ENCODE measurements around the gene TRMT61A. TPM values are rescaled to one million over a fixed set of nuclear protein-coding genes. Genes with fewer than 3 reads are reported as not detected.

TRMT61A gene
- total and polyA plus RNA-seq, 2 of the 13 experiments (the other 11 are each of a cell fraction or from before 2014, with no cell fraction given): 6.5 to 13.6 TPM

- Histone ChIP-seq H2AFZ (ENCODE audit: low read length) (no peak overlapping the region), H4K20me1 (ENCODE audit: insufficient read depth, low read length) (no peaks in the 10 kb centered on the region), H3K4me3 (replicated peaks in 1 of 3; ENCODE audit: insufficient read depth in 1 of 3, low read depth in 2 of 3, low read length in 3 of 3) (no peak overlapping the region), H3K4me2 (ENCODE audit: low read depth, low read length) (no peak overlapping the region), H3K27ac (ENCODE audit: extremely low read length, insufficient read depth, low read length) (no peak overlapping the region), H3K4me1 (ENCODE audit: insufficient read depth, low read length) (no peaks in the 10 kb centered on the region), H3K36me3 (replicated peaks in 1 of 2; ENCODE audit: control insufficient read depth in 1 of 2, insufficient read depth in 2 of 2, low read length in 2 of 2) (peaks cover 17 to 42% of the 10 kb centered on the region in 2 experiments), H3K9ac (ENCODE audit: insufficient read depth, low read depth, low read length) (no peak overlapping the region), H3K79me2 (ENCODE audit: insufficient read depth, low read length) (peaks cover 3% of the 10 kb centered on the region), H3K9me3 (ENCODE audit: low read length) (no peaks in the 10 kb centered on the region), H3K27me3 (ENCODE audit: control insufficient read depth in 1 of 2, insufficient read depth in 2 of 2, low read length in 2 of 2) (no peaks in the 10 kb centered on the region)
- TF ChIP-seq ZBTB37 (CRISPR knock-in tag; IDR thresholded peaks at IDR 0.05): no peak
- TF ChIP-seq MNT (IDR thresholded peaks at IDR 0.05): peak; percentile 40; the same call in 1 of the 2 replicates
- no peak for TF ChIP-seq ZNF775 (CRISPR knock-in tag; IDR thresholded peaks at IDR 0.05; ENCODE audit: borderline replicate concordance)
- no peak for TF ChIP-seq ZNF432 (CRISPR knock-in tag; IDR thresholded peaks at IDR 0.05; ENCODE audit: borderline replicate concordance)
- TF ChIP-seq SRF (IDR thresholded peaks at IDR 0.05; ENCODE audit: low read depth, low read length): no peak
- BruUV-seq (replicated peaks): no TSS peak
- ATAC-seq (no peak), FAIRE-seq (no peak), DNase-seq (ENCODE audit: low spot score) (no peak)
- intact Hi-C loops (cut with micrococcal nuclease; ENCODE audit: unreplicated experiment): loop anchor here (5.0 kb wide), 1 partner anchor 103 kb away; no protein-coding TSS in a partner anchor
- in situ Hi-C loops (cut with HindIII; ENCODE audit: extremely low pct_ligation_motif_present, low pct_unique_long_range_greater_than_20kb): no loop called here
- ChIA-PET CTCF (ENCODE audit: low intra/inter-chr PET ratio, low total read pairs) (no interaction called here), POLR2A (no interaction called here)
- WGBS (ENCODE audit: low lambda C conversion rate): 99% methylated on average over 14 of the region's 18 CpGs
Observed at GRCh38 chr14:103574707-103575285, 45.8 kb downstream of the TRMT61A start.
